Lung microvascular endothelial cell (primary cell): ENCODE measurements around the gene SPATA25. TPM values are rescaled to one million over a fixed set of nuclear protein-coding genes. Genes with fewer than 3 reads are reported as not detected.
A peak's percentile ranks its signal among the peaks of the same experiment; 100 is the strongest.
"Not testable (repeated sequence)": the region's sequence is repeated elsewhere in the genome, so short reads cannot be mapped to it uniquely, and the experiment has no call there.

Source experiments
- DNase-seq, 2 donors: peaks; one replicate each; pipeline versions ENCODE4 v3.0.0 to v3.0.0-alpha.2; 2010; ENCODE audit warnings: low read depth in 2 of 2
- total RNA-seq: library from RNA; depleted of rRNA; stranded (reverse); fragments of >200 nt; gene quantifications from 2 replicates; pipeline ENCODE4 v1.2.1, GENCODE V29; 2014

Gene SPATA25
- total RNA-seq, 1 donor from 2014 or later, result 0.79 TPM

- no peak for DNase-seq
Measured at GRCh38 chr20:45894797-45895196, 7.4 kb upstream of the SPATA25 start.

- DNase-seq, result no peak
Measured at GRCh38 chr20:45893831-45894230, 6.4 kb upstream of the SPATA25 start.

- no peak for DNase-seq
Measured at GRCh38 chr20:45892828-45893500, 5.5 kb upstream of the SPATA25 start.

- DNase-seq, result peak in 1 of 2 donors; percentile 39
Measured at GRCh38 chr20:45892049-45892825, 4.8 kb upstream of the SPATA25 start.

GRCh38 chr20:45890985-45891983 is 3.9 kb upstream of the SPATA25 start, which contains the start of the genes CTSA and NEURL2:
CTSA (plus strand) TSS chr20:45891335; CDS start chr20:45891569, 234 bp downstream.
NEURL2 (minus strand) TSS chr20:45891208; CDS start chr20:45890991, 217 bp downstream.
- DNase-seq, result peak; percentile 93

GRCh38 chr20:45890077-45890984 is 2.9 kb upstream of the SPATA25 start:
- DNase-seq, result peak; percentile 92 to 94

GRCh38 chr20:45888681-45889080 is 1.3 kb upstream of the SPATA25 start:
- no peak for DNase-seq

GRCh38 chr20:45886590-45887345 is 654 bp downstream of the SPATA25 start:
- no peak for DNase-seq

GRCh38 chr20:45883100-45883469 is 4.3 kb downstream of the SPATA25 start:
- no peak for DNase-seq

GRCh38 chr20:45882469-45883099 is 4.8 kb downstream of the SPATA25 start:
- no peak for DNase-seq

GRCh38 chr20:45880988-45881788 is 6.2 kb downstream of the SPATA25 start, which contains the start of gene ZSWIM1:
ZSWIM1 (plus strand) TSS chr20:45881227; CDS start chr20:45882593, 1,366 bp downstream.
- DNase-seq, result peak; percentile 99

GRCh38 chr20:45878076-45878761 is 9.2 kb downstream of the SPATA25 start:
- no peak for DNase-seq

- DNase-seq, result no peak
Measured at GRCh38 chr20:45874576-45874975, 12.8 kb downstream of the SPATA25 start.

GRCh38 chr20:45874104-45874481 is 13.3 kb downstream of the SPATA25 start:
- DNase-seq, result not testable (repeated sequence)

- no peak for DNase-seq
Measured at GRCh38 chr20:45873409-45874103, 13.9 kb downstream of the SPATA25 start.

- DNase-seq, result no peak
Measured at GRCh38 chr20:45872626-45873025, 14.8 kb downstream of the SPATA25 start.

- peak in 1 of 2 donors; percentile 25 for DNase-seq
Measured at GRCh38 chr20:45867819-45868176, 19.6 kb downstream of the SPATA25 start.
